RWPE2 (cell line): ENCODE results near the gene SUMF1.
A peak's percentile ranks its signal among the peaks of the same experiment; 100 is the strongest.

ENCODE experiments used
- ATAC-seq: fragments of 200-7000 bp; cut with Tn5 transposase; 3 replicates; pipeline ENCODE4 v1.9.1; 2021; ENCODE audit warnings: low read depth
- DNase-seq: peaks from one replicate; pipeline ENCODE4 v3.0.0-alpha.2; 2020; ENCODE audit warnings: low spot score
- H3K27ac ChIP-seq: fragments of 450-650 bp; 2 replicates; pipeline ENCODE4 v1.5.1; 2017; ENCODE audit warnings: mild to moderate bottlenecking; ENCODE audit not compliant: poor library complexity, severe bottlenecking
- H3K27me3 ChIP-seq: fragments of 250-450 bp; sonication (Bioruptor Pico); 2 replicates; pipeline ENCODE4 v1.5.1; 2021; ENCODE audit warnings: mild to moderate bottlenecking, moderate library complexity; ENCODE audit not compliant: insufficient read depth, poor library complexity, severe bottlenecking
- H3K36me3 ChIP-seq: fragments of 250-450 bp; sonication (Bioruptor Pico); 2 replicates; pipeline ENCODE4 v1.5.1; 2020; ENCODE audit warnings: low read depth, mild to moderate bottlenecking, moderate library complexity
- H3K4me1 ChIP-seq: fragments of 250-450 bp; sonication (Bioruptor Pico); 2 replicates; pipeline ENCODE4 v1.5.1; 2021; ENCODE audit warnings: mild to moderate bottlenecking, moderate library complexity; ENCODE audit not compliant: insufficient read depth, poor library complexity, severe bottlenecking
- H3K4me3 ChIP-seq: fragments of 250-450 bp; sonication (Bioruptor Pico); 2 replicates; pipeline ENCODE4 v1.5.1; 2021; ENCODE audit warnings: mild to moderate bottlenecking, moderate library complexity; ENCODE audit not compliant: severe bottlenecking
- H3K9me3 ChIP-seq: fragments of 250-450 bp; sonication (Bioruptor Pico); 2 replicates; pipeline ENCODE4 v1.5.1; 2021; ENCODE audit warnings: mild to moderate bottlenecking, moderate library complexity; ENCODE audit not compliant: severe bottlenecking
- TF ChIP-seq, protein P1 (sequence below): fragments of 450-650 bp; IDR thresholded peaks from one replicate; pipeline ENCODE4 v1.5.1; 2017; ENCODE audit warnings: mild to moderate bottlenecking, moderate library complexity; ENCODE audit not compliant: poor library complexity, severe bottlenecking

The SUMF1 gene

DNA sequence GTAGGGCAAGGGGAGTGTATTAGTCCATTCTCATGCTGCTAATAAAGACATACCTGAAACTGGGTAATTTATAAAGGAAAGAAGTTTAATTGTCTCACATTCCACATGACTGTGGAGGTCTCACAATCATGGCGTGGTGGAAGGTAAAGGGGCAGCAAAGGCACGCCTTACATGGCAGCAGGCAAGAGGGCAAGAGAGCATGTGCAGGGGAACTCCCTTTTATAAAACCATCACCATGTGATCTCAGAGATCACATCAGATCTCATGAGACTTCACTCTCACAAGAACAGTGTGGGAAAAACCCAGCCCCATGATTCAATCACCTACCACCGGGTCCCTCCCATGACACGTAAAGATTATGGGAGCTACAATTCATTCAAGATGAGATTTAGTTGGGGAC lies 41.4 kb downstream of the SUMF1 start:
- no peak for DNase-seq
- ATAC-seq = no peak
- no peak overlapping the region for H3K27ac ChIP-seq

DNA sequence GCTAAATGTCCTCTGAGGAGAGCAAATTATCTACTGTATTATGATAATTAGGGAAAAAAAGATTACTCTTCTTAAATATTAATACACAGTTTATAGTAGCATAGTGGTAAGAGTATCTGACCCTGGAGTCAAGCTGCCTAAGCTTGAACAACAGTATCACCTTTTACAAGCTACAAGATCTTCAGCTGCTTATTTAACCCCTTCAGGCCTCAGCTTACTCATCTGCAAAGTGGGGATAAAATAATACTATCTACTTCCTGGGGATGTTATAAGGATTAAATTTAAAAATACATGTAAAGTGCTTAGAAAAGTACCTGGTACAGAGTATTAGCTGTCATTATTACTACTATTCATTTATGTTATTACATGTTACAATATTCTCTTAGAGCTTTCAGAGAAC lies 42.0 kb downstream of the SUMF1 start:
- Histone ChIP-seq H3K27ac (no peak overlapping the region), H3K4me1 (peaks cover 23% of the 10 kb centered on the region), H3K36me3 (no peaks in the 10 kb centered on the region), H3K9me3 (no peaks in the 10 kb centered on the region), H3K4me3 (no peak overlapping the region), H3K27me3 (no peaks in the 10 kb centered on the region)
- no peak for ATAC-seq
- DNase-seq = no peak
- TF ChIP-seq, protein P1, sequence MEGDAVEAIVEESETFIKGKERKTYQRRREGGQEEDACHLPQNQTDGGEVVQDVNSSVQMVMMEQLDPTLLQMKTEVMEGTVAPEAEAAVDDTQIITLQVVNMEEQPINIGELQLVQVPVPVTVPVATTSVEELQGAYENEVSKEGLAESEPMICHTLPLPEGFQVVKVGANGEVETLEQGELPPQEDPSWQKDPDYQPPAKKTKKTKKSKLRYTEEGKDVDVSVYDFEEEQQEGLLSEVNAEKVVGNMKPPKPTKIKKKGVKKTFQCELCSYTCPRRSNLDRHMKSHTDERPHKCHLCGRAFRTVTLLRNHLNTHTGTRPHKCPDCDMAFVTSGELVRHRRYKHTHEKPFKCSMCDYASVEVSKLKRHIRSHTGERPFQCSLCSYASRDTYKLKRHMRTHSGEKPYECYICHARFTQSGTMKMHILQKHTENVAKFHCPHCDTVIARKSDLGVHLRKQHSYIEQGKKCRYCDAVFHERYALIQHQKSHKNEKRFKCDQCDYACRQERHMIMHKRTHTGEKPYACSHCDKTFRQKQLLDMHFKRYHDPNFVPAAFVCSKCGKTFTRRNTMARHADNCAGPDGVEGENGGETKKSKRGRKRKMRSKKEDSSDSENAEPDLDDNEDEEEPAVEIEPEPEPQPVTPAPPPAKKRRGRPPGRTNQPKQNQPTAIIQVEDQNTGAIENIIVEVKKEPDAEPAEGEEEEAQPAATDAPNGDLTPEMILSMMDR = no peak

More for the DNA sequence above, 41.4 kb downstream of the SUMF1 start:
- Histone ChIP-seq H3K4me3 (no peak overlapping the region), H3K36me3 (no peaks in the 10 kb centered on the region), H3K27me3 (no peaks in the 10 kb centered on the region), H3K9me3 (no peaks in the 10 kb centered on the region), H3K4me1 (peaks cover 20% of the 10 kb centered on the region)
- TF ChIP-seq, protein P1 = no peak

DNA sequence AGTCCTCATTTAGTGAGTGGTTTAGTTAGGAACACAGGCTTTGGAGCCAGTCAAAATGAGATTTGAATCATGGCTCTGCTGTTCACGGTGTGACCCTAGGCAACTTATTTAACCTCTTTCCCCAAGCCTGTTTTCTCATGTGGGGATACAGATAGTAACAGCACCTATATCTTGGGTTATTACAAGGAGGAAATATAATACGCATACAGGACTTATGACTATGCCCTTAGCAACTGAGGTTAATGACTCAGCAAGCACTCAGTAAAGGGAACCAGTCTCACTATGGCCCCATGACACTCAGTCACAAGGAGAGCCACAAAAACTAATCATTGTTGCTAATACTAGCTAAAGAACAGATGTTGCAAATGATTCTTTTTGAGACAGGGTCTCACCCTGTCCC lies 45.9 kb downstream of the SUMF1 start:
- DNase-seq (no peak), ATAC-seq (peak; percentile 61)
- Histone ChIP-seq H3K4me1 (peaks cover 35% of the 10 kb centered on the region), H3K27me3 (no peaks in the 10 kb centered on the region), H3K9me3 (no peaks in the 10 kb centered on the region), H3K27ac (peak overlapping the region; percentile 57), H3K36me3 (no peaks in the 10 kb centered on the region), H3K4me3 (no peak overlapping the region)
- TF ChIP-seq, protein P1 = no peak

DNA sequence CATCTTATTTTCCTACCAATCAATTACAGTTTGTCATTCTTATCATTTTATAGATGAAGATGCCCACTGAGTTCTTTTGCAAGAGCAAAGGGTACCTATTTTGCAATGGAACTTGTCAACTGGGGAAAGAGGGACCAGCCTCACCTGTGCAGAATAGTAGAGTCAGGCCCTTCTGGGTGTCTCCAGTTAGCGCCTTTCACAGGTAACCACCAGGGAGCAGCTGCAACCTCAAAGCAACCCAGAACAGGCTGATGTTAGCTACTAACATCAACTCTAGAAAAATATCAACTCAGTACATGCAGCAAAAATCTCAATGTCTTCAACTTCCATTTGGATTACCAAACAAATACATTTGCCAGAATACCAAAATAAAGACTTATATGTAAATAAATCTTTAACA lies 47.1 kb downstream of the SUMF1 start:
- Histone ChIP-seq H3K27ac (no peak overlapping the region), H3K4me3 (no peak overlapping the region), H3K27me3 (no peaks in the 10 kb centered on the region), H3K4me1 (peaks cover 35% of the 10 kb centered on the region), H3K36me3 (no peaks in the 10 kb centered on the region), H3K9me3 (no peaks in the 10 kb centered on the region)
- TF ChIP-seq, protein P1 = no peak
- DNase-seq (no peak), ATAC-seq (no peak)

DNA sequence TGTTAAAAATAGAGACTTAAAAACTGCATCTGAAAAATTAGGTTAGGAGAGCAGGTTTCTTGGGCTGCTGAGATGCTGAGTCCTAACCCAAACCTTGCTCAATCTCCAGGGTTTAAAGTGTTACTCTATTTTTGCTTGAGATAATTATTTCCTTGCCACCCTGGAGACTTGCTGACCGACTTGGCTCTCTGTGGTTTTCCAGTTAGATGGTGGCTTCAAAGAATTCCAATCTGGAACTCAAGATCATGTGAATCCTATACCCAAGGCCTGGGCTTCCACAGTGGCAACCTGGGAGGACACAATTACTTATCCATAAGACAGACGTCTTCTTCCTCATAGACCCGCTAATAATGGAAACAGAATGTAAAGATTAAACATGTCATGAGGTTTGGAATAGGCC lies 47.7 kb downstream of the SUMF1 start:
- Histone ChIP-seq H3K4me1 (peaks cover 35% of the 10 kb centered on the region), H3K27me3 (no peaks in the 10 kb centered on the region), H3K27ac (no peak overlapping the region), H3K9me3 (no peaks in the 10 kb centered on the region), H3K36me3 (no peaks in the 10 kb centered on the region), H3K4me3 (no peak overlapping the region)
- no peak for DNase-seq
- TF ChIP-seq, protein P1 = no peak
- no peak for ATAC-seq
